ENCODE measurements around the gene PRKD1.

Gene PRKD1

DNA sequence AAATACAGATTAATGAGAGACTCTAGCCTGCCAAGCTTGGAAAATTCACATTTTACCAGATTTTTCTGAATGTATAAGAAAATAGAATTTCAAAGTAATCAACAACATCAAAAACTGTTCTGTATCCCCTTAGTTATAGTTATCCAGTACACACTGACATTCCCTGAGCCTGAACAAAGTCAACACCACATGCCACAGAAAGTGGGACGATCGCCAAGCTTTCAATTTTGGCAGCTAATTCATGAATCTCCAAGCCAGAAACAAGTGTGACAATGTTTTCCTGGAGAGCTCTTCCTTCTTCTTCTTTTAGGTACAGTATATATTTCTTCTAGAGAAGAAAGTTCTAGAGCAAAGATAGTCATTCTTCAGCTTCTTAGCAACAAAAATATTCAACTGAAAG, 290.2 kb downstream of the PRKD1 start:
- H3K36me3 ChIP-seq (ENCODE audit: insufficient read depth, low read length), result no peaks in the 10 kb centered on the region
- no peaks in the 10 kb centered on the region for H3K4me1 ChIP-seq (ENCODE audit: insufficient read depth, low read length)
- TF ChIP-seq, protein P1, sequence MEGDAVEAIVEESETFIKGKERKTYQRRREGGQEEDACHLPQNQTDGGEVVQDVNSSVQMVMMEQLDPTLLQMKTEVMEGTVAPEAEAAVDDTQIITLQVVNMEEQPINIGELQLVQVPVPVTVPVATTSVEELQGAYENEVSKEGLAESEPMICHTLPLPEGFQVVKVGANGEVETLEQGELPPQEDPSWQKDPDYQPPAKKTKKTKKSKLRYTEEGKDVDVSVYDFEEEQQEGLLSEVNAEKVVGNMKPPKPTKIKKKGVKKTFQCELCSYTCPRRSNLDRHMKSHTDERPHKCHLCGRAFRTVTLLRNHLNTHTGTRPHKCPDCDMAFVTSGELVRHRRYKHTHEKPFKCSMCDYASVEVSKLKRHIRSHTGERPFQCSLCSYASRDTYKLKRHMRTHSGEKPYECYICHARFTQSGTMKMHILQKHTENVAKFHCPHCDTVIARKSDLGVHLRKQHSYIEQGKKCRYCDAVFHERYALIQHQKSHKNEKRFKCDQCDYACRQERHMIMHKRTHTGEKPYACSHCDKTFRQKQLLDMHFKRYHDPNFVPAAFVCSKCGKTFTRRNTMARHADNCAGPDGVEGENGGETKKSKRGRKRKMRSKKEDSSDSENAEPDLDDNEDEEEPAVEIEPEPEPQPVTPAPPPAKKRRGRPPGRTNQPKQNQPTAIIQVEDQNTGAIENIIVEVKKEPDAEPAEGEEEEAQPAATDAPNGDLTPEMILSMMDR (IDR thresholded peaks at IDR 0.05; ENCODE audit: borderline replicate concordance, extremely low read depth, low read length, poor library complexity, severe bottlenecking), result no peak
- no peak for TF ChIP-seq EZH2 (IDR thresholded peaks at IDR 0.05; ENCODE audit: borderline replicate concordance, low read depth, low read length, severe bottlenecking)
- DNase-seq (no peak), ATAC-seq (ENCODE audit: insufficient read depth, low read depth) (no peak)
- no peaks in the 10 kb centered on the region for H3K9me3 ChIP-seq (ENCODE audit: insufficient read depth, low read length, severe bottlenecking)
- no peaks in the 10 kb centered on the region for H4K20me1 ChIP-seq (ENCODE audit: insufficient read depth, low read length)
- H3K4me3 ChIP-seq (ENCODE audit: low read depth in 1 of 2, low read length in 2 of 2), result no peak overlapping the region
- no peak overlapping the region for H3K9ac ChIP-seq (ENCODE audit: low read depth, low read length)
- H2AFZ ChIP-seq (ENCODE audit: low read depth, low read length), result no peak overlapping the region
- H3K4me2 ChIP-seq (ENCODE audit: insufficient read depth, low read length), result no peak overlapping the region
- no peak overlapping the region for H3K27ac ChIP-seq (ENCODE audit: low read length)
- no peaks in the 10 kb centered on the region for H3K79me2 ChIP-seq (ENCODE audit: insufficient read depth, low read length)
- H3K27me3 ChIP-seq (ENCODE audit: insufficient read depth, low read length, poor library complexity), result no peaks in the 10 kb centered on the region

DNA sequence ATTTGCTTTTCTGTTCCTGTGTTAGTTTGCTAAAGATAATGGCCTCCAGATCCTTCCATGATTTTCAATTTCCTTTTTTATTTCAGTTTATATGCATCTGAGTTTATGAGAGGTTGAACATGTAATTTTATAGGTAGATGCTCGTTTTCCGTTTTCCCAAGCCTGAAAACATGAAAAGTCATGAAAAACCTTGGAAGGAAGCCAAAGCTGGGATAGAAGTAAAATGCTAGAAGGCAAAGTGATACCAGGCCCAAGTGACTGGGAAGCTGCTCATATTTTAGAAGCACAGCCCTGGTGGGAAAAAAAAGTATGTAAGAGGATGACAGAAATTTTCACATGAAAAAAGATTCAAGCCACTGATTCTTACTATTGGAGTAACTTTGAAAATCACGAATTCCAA, 290.8 kb downstream of the PRKD1 start:
- Histone ChIP-seq H3K4me1 (ENCODE audit: insufficient read depth, low read length) (no peaks in the 10 kb centered on the region), H3K79me2 (ENCODE audit: insufficient read depth, low read length) (no peaks in the 10 kb centered on the region), H3K4me2 (ENCODE audit: insufficient read depth, low read length) (no peak overlapping the region), H4K20me1 (ENCODE audit: insufficient read depth, low read length) (no peaks in the 10 kb centered on the region), H3K4me3 (ENCODE audit: low read depth in 1 of 2, low read length in 2 of 2) (no peak overlapping the region), H2AFZ (ENCODE audit: low read depth, low read length) (no peak overlapping the region), H3K36me3 (ENCODE audit: insufficient read depth, low read length) (no peaks in the 10 kb centered on the region), H3K9ac (ENCODE audit: low read depth, low read length) (no peak overlapping the region), H3K27me3 (ENCODE audit: insufficient read depth, low read length, poor library complexity) (no peaks in the 10 kb centered on the region), H3K9me3 (ENCODE audit: insufficient read depth, low read length, severe bottlenecking) (no peaks in the 10 kb centered on the region), H3K27ac (ENCODE audit: low read length) (no peak overlapping the region)
- no peak for ATAC-seq (ENCODE audit: insufficient read depth, low read depth)
- TF ChIP-seq, protein P1 (IDR thresholded peaks at IDR 0.05; ENCODE audit: borderline replicate concordance, extremely low read depth, low read length, poor library complexity, severe bottlenecking), result no peak
- TF ChIP-seq EZH2 (IDR thresholded peaks at IDR 0.05; ENCODE audit: borderline replicate concordance, low read depth, low read length, severe bottlenecking), result no peak
- no peak for DNase-seq

DNA sequence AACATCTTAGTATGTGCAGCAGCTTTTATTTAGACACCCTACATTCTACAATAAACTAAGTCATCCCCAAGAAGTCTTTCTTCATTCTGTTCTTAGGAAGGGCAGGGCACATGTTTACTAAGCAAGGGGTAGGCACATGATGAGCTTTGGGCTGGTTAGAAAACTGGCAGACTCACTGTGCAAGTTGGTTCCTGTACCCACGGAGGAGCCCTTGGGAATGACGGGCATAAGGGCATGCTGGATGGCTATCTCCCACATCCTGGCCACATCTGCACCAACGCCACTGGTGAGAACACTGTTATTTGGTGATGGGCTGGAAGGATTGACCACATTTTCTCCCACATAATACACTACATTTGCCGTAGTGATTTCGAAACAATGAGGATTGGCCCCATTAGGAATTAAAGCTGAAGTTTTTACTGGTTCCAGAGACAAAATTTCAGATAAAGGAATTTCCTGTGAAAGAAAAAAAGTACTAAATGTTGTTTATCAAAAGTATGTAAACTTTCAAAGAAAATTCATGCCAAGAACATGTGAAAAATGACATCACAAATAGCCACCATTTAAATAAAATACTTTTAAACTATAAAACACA, 297.0 kb downstream of the PRKD1 start:
- H4K20me1 ChIP-seq (ENCODE audit: insufficient read depth, low read length), result no peaks in the 10 kb centered on the region
- H3K79me2 ChIP-seq (ENCODE audit: insufficient read depth, low read length), result no peaks in the 10 kb centered on the region
- H3K36me3 ChIP-seq (ENCODE audit: insufficient read depth, low read length), result no peaks in the 10 kb centered on the region
- ATAC-seq (ENCODE audit: insufficient read depth, low read depth) (no peak), DNase-seq (no peak)
- H3K4me3 ChIP-seq (ENCODE audit: low read depth in 1 of 2, low read length in 2 of 2), result no peak overlapping the region
- no peaks in the 10 kb centered on the region for H3K9me3 ChIP-seq (ENCODE audit: insufficient read depth, low read length, severe bottlenecking)
- no peaks in the 10 kb centered on the region for H3K27me3 ChIP-seq (ENCODE audit: insufficient read depth, low read length, poor library complexity)
- no peak overlapping the region for H3K9ac ChIP-seq (ENCODE audit: low read depth, low read length)
- H2AFZ ChIP-seq (ENCODE audit: low read depth, low read length), result no peak overlapping the region
- H3K4me2 ChIP-seq (ENCODE audit: insufficient read depth, low read length), result no peak overlapping the region
- TF ChIP-seq, protein P1 (IDR thresholded peaks at IDR 0.05; ENCODE audit: borderline replicate concordance, extremely low read depth, low read length, poor library complexity, severe bottlenecking), result no peak
- TF ChIP-seq EZH2 (IDR thresholded peaks at IDR 0.05; ENCODE audit: borderline replicate concordance, low read depth, low read length, severe bottlenecking), result no peak
- H3K27ac ChIP-seq (ENCODE audit: low read length), result no peak overlapping the region
- H3K4me1 ChIP-seq (ENCODE audit: insufficient read depth, low read length), result no peaks in the 10 kb centered on the region

Measured in DND-41 (cell line).